ENCODE data around the gene DRAP1. TPM values are rescaled to one million over a fixed set of nuclear protein-coding genes. Genes with fewer than 3 reads are reported as not detected.

DRAP1 gene
- total and polyA plus RNA-seq, 9 of the 15 experiments (the other 6 are each of a cell fraction or from before 2014, with no cell fraction given), result 9.6 to 200 (median 92.9) TPM

DNA sequence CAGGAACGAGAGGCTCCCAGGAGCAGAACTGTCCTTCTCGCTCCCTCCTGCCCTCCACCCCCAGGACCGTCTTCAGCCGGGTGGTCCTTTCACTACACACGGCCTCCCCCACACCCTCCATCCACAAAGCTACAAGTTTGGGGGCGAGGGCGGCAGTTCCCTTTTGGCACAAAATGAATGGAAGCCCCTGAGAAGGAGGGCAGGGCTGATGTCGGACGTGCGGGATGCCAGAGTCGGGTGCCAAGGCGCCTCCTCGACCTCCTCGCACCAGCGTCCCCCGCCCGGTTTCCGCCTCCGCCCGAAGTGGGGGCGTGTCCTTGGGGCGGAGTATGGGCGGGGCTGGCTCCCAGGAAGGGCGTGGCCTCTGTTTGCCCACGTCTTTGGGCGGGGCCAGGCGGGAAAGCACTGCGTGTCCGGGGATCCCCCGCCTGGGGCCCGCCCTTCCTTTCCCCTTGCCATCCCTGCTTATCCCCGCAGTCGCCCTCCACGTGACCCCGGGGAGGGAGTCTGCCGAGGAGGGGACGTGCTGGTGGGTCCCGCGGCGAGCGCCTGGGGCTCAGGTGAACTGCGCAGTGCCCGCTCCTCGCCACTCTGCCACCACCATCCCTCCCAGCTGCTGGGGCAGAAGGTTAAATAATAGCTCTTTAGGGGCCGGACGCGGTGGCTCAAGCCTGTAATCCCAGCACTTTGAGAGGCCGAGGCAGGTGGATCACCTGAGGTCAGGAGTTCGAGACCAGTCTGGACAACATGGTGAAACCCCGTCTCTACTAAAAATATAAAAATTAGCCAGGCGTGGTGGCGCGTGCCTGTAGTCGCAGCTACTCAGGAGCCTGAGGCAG is 45.7 kb upstream of the DRAP1 start (continued):
- TF ChIP-seq, protein P1, sequence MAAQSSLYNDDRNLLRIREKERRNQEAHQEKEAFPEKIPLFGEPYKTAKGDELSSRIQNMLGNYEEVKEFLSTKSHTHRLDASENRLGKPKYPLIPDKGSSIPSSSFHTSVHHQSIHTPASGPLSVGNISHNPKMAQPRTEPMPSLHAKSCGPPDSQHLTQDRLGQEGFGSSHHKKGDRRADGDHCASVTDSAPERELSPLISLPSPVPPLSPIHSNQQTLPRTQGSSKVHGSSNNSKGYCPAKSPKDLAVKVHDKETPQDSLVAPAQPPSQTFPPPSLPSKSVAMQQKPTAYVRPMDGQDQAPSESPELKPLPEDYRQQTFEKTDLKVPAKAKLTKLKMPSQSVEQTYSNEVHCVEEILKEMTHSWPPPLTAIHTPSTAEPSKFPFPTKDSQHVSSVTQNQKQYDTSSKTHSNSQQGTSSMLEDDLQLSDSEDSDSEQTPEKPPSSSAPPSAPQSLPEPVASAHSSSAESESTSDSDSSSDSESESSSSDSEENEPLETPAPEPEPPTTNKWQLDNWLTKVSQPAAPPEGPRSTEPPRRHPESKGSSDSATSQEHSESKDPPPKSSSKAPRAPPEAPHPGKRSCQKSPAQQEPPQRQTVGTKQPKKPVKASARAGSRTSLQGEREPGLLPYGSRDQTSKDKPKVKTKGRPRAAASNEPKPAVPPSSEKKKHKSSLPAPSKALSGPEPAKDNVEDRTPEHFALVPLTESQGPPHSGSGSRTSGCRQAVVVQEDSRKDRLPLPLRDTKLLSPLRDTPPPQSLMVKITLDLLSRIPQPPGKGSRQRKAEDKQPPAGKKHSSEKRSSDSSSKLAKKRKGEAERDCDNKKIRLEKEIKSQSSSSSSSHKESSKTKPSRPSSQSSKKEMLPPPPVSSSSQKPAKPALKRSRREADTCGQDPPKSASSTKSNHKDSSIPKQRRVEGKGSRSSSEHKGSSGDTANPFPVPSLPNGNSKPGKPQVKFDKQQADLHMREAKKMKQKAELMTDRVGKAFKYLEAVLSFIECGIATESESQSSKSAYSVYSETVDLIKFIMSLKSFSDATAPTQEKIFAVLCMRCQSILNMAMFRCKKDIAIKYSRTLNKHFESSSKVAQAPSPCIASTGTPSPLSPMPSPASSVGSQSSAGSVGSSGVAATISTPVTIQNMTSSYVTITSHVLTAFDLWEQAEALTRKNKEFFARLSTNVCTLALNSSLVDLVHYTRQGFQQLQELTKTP (IDR thresholded peaks at IDR 0.05; ENCODE audit: low read depth in 1 of 2, partially characterized antibody in 2 of 2), result no peak
- TF ChIP-seq KLF13 (tag; IDR thresholded peaks at IDR 0.05; ENCODE audit: borderline replicate concordance, low read depth), result peak; percentile 43; the same call in 1 of the 2 replicates
- TF ChIP-seq IFI16 (CRISPR knock-in tag; IDR thresholded peaks at IDR 0.05), result no peak
- TF ChIP-seq ZC3H8 (IDR thresholded peaks at IDR 0.05), result no peak
- TF ChIP-seq JUNB (CRISPR knock-in tag; conservative IDR thresholded peaks at IDR 0.05), result no peak
- TF ChIP-seq, protein P2, sequence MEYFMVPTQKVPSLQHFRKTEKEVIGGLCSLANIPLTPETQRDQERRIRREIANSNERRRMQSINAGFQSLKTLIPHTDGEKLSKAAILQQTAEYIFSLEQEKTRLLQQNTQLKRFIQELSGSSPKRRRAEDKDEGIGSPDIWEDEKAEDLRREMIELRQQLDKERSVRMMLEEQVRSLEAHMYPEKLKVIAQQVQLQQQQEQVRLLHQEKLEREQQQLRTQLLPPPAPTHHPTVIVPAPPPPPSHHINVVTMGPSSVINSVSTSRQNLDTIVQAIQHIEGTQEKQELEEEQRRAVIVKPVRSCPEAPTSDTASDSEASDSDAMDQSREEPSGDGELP (CRISPR knock-in tag; IDR thresholded peaks at IDR 0.05; ENCODE audit: borderline replicate concordance), result peak; percentile 67; the same call in 1 of the 2 replicates
- TF ChIP-seq YY1 (IDR thresholded peaks at IDR 0.05; ENCODE audit: borderline replicate concordance in 1 of 3, control insufficient read depth in 1 of 3, extremely low read depth in 1 of 3, insufficient read depth in 3 of 3, insufficient read length in 1 of 3, insufficient replicate concordance in 2 of 3, low read depth in 1 of 3, low read length in 2 of 3), result peak in 1 of 3 experiments; percentile 7
- TF ChIP-seq TAF7 (tag; IDR thresholded peaks at IDR 0.05), result no peak
- TF ChIP-seq NFATC3 (IDR thresholded peaks at IDR 0.05), result no peak
- TF ChIP-seq HNRNPH1 (optimal IDR thresholded peaks at IDR 0.05; ENCODE audit: low read depth, low read length), result no peak
- peak; percentile 67 for TF ChIP-seq GABPA (tag; conservative IDR thresholded peaks at IDR 0.05; ENCODE audit: low read depth)
- TF ChIP-seq SMARCE1 (IDR thresholded peaks at IDR 0.05), result peak; percentile 10; the same call in 1 of the 2 replicates
- TF ChIP-seq, protein P3, sequence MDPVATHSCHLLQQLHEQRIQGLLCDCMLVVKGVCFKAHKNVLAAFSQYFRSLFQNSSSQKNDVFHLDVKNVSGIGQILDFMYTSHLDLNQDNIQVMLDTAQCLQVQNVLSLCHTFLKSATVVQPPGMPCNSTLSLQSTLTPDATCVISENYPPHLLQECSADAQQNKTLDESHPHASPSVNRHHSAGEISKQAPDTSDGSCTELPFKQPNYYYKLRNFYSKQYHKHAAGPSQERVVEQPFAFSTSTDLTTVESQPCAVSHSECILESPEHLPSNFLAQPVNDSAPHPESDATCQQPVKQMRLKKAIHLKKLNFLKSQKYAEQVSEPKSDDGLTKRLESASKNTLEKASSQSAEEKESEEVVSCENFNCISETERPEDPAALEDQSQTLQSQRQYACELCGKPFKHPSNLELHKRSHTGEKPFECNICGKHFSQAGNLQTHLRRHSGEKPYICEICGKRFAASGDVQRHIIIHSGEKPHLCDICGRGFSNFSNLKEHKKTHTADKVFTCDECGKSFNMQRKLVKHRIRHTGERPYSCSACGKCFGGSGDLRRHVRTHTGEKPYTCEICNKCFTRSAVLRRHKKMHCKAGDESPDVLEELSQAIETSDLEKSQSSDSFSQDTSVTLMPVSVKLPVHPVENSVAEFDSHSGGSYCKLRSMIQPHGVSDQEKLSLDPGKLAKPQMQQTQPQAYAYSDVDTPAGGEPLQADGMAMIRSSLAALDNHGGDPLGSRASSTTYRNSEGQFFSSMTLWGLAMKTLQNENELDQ (CRISPR knock-in tag; IDR thresholded peaks at IDR 0.05; ENCODE audit: borderline replicate concordance), result no peak
- TF ChIP-seq MBD2 (IDR thresholded peaks at IDR 0.05; ENCODE audit: borderline replicate concordance, low read depth), result no peak; the same call in 1 of the 2 replicates
- TF ChIP-seq, protein P4, sequence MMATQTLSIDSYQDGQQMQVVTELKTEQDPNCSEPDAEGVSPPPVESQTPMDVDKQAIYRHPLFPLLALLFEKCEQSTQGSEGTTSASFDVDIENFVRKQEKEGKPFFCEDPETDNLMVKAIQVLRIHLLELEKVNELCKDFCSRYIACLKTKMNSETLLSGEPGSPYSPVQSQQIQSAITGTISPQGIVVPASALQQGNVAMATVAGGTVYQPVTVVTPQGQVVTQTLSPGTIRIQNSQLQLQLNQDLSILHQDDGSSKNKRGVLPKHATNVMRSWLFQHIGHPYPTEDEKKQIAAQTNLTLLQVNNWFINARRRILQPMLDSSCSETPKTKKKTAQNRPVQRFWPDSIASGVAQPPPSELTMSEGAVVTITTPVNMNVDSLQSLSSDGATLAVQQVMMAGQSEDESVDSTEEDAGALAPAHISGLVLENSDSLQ (IDR thresholded peaks at IDR 0.05), result 0 out of 2 replicates have a peak, but pooled peaks have one; percentile 31
- TF ChIP-seq, protein P5, sequence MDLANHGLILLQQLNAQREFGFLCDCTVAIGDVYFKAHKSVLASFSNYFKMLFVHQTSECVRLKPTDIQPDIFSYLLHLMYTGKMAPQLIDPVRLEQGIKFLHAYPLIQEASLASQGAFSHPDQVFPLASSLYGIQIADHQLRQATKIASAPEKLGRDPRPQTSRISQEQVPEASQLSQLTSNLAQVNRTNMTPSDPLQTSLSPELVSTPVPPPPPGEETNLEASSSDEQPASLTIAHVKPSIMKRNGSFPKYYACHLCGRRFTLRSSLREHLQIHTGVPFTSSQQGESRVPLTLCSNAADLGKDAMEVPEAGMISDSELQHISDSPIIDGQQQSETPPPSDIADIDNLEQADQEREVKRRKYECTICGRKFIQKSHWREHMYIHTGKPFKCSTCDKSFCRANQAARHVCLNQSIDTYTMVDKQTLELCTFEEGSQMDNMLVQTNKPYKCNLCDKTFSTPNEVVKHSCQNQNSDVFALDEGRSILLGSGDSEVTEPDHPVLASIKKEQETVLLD (IDR thresholded peaks at IDR 0.05), result no peak
